OCI-LY3 (cell line): ENCODE measurements around the gene SCYGR1.

Source experiments
- H2AFZ ChIP-seq: fragments of 200-600, 300-600 bp; shearing (Covaris generic); 2 replicates; pipeline ENCODE4 v1.6.0; 2014; ENCODE audit warnings: antibody characterized with exemption, low read depth, low read length
- H3K27ac ChIP-seq: fragments of 200-600, 300-600 bp; sonication (generic); 2 replicates; pipeline ENCODE4 v1.5.1; 2014; ENCODE audit warnings: mild to moderate bottlenecking, low read length, moderate library complexity, mixed read lengths
- H3K27me3 ChIP-seq: fragments of 200-600, 300-600 bp; sonication (generic); 2 replicates; pipeline ENCODE4 v1.6.1; 2014; ENCODE audit warnings: low read depth, low read length, mixed read lengths
- H3K36me3 ChIP-seq: fragments of 200-600, 300-600 bp; sonication (generic); replicated peaks from 2 replicates; pipeline ENCODE3; 2014; ENCODE audit warnings: low read depth, low read length, mixed read lengths
- H3K4me1 ChIP-seq: fragments of 300-600, 200-600 bp; sonication (generic); 2 replicates; pipeline ENCODE4 v1.6.1; 2014; ENCODE audit warnings: low read length, mixed read lengths
- H3K4me2 ChIP-seq: fragments of 200-600, 300-600 bp; sonication (generic); 2 replicates; pipeline ENCODE4 v1.6.1; 2014; ENCODE audit warnings: low read length, mixed read lengths
- H3K4me3 ChIP-seq: fragments of 300-600, 200-600 bp; sonication (generic); 2 replicates; pipeline ENCODE4 v1.5.1; 2014; ENCODE audit warnings: antibody characterized with exemption, mild to moderate bottlenecking, low read length, moderate library complexity
- H3K79me2 ChIP-seq: fragments of 300-600, 200-600 bp; shearing (Covaris generic); 2 replicates; pipeline ENCODE4 v1.6.1; 2014; ENCODE audit warnings: mild to moderate bottlenecking, low read length, mixed read lengths
- H3K9ac ChIP-seq: fragments of 300-600, 200-600 bp; shearing (Covaris generic); 2 replicates; pipeline ENCODE4 v1.6.0; 2014; ENCODE audit warnings: mild to moderate bottlenecking, low read length, moderate library complexity
- H3K9me3 ChIP-seq: fragments of 200-600, 300-600 bp; shearing (Covaris generic); 2 replicates; pipeline ENCODE4 v1.6.1; 2014; ENCODE audit warnings: low read length, mixed read lengths; ENCODE audit not compliant: insufficient read depth
- H4K20me1 ChIP-seq: fragments of 200-600, 300-600 bp; sonication (generic); 2 replicates; pipeline ENCODE4 v1.6.1; 2016; ENCODE audit warnings: low read length, mixed read lengths; ENCODE audit not compliant: insufficient read depth
- EZH2phosphoT487 ChIP-seq: fragments of 200-600 bp; shearing (Covaris generic); IDR thresholded peaks from 2 replicates; pipeline ENCODE4 v1.6.1; 2018; ENCODE audit warnings: antibody characterized with exemption, mixed run types, low read depth
- TF ChIP-seq, protein P1 (sequence below): fragments of 200-600, 300-600 bp; sonication (generic); IDR thresholded peaks from 2 replicates; pipeline ENCODE4 v1.5.1; 2014; ENCODE audit warnings: antibody characterized with exemption, low read length, low read depth

Gene SCYGR1

DNA sequence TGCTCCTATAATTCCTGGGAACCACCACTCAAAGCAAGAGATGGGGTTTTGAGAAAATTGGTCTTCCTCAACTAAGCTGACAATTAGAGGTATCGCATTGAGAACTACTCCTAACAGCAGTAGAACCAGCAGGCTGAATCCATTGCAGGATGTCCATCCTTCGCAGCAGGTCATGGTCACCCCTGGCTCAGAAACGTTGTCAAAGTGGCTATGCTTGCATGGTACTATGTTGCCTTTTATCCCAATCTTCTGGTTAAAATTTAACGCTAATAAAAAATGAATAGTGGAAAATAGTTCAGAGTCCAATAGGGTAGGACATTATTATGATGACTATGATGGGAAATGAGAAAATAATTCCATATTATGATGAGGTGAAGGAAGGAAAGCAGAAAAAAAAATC lies 8.7 kb downstream of the SCYGR1 start, which contains the start of gene TM4SF20:
TM4SF20 (minus strand) TSS at position 212 of the 400 bp plus-strand sequence; CDS start at position 174, 38 bp downstream.
- no peak within 1 kb of the TSS for H3K27ac ChIP-seq
- no peaks in the 10 kb centered on the region for H3K79me2 ChIP-seq
- no peak within 1 kb of the TSS for H3K4me2 ChIP-seq
- no peaks in the 10 kb centered on the region for H3K9me3 ChIP-seq
- no peaks in the 10 kb centered on the region for H3K27me3 ChIP-seq
- no peaks in the 10 kb centered on the region for H3K36me3 ChIP-seq
- TF ChIP-seq EZH2phosphoT487: no peak
- TF ChIP-seq, protein P1, sequence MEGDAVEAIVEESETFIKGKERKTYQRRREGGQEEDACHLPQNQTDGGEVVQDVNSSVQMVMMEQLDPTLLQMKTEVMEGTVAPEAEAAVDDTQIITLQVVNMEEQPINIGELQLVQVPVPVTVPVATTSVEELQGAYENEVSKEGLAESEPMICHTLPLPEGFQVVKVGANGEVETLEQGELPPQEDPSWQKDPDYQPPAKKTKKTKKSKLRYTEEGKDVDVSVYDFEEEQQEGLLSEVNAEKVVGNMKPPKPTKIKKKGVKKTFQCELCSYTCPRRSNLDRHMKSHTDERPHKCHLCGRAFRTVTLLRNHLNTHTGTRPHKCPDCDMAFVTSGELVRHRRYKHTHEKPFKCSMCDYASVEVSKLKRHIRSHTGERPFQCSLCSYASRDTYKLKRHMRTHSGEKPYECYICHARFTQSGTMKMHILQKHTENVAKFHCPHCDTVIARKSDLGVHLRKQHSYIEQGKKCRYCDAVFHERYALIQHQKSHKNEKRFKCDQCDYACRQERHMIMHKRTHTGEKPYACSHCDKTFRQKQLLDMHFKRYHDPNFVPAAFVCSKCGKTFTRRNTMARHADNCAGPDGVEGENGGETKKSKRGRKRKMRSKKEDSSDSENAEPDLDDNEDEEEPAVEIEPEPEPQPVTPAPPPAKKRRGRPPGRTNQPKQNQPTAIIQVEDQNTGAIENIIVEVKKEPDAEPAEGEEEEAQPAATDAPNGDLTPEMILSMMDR: no peak
- H4K20me1 ChIP-seq: no peaks in the 10 kb centered on the region
- H3K4me3 ChIP-seq: no peak within 1 kb of the TSS
- H3K9ac ChIP-seq: no peak within 1 kb of the TSS
- no peaks in the 10 kb centered on the region for H3K4me1 ChIP-seq
- H2AFZ ChIP-seq: no peak within 1 kb of the TSS

DNA sequence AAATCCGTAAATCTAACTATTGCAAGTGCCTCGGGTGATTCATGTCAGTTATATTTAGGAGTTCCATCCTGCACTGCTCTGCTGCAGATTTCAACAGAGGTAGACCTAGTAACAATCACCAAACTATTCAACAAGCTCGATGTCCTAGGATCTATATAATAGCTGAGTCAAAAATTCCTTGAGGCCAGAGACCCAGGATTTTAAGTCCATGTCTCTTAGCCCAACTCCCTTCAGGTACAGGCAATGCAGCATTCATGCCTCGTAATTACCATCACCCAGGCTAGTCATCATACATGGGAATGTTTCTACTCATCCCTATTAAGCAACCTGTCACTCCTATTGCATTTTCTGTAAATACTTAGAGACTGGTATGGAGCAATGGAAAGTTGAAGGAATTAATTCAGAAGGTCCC lies 9.4 kb downstream of the SCYGR1 start:
- Histone ChIP-seq H3K4me2 (no peak overlapping the region), H3K9ac (no peak overlapping the region), H3K9me3 (no peaks in the 10 kb centered on the region), H3K36me3 (no peaks in the 10 kb centered on the region), H3K27ac (no peak overlapping the region), H2AFZ (no peak overlapping the region), H4K20me1 (no peaks in the 10 kb centered on the region), H3K79me2 (no peaks in the 10 kb centered on the region), H3K27me3 (no peaks in the 10 kb centered on the region), H3K4me1 (no peaks in the 10 kb centered on the region), H3K4me3 (no peak overlapping the region)
- TF ChIP-seq, protein P1: no peak
- no peak for TF ChIP-seq EZH2phosphoT487

DNA sequence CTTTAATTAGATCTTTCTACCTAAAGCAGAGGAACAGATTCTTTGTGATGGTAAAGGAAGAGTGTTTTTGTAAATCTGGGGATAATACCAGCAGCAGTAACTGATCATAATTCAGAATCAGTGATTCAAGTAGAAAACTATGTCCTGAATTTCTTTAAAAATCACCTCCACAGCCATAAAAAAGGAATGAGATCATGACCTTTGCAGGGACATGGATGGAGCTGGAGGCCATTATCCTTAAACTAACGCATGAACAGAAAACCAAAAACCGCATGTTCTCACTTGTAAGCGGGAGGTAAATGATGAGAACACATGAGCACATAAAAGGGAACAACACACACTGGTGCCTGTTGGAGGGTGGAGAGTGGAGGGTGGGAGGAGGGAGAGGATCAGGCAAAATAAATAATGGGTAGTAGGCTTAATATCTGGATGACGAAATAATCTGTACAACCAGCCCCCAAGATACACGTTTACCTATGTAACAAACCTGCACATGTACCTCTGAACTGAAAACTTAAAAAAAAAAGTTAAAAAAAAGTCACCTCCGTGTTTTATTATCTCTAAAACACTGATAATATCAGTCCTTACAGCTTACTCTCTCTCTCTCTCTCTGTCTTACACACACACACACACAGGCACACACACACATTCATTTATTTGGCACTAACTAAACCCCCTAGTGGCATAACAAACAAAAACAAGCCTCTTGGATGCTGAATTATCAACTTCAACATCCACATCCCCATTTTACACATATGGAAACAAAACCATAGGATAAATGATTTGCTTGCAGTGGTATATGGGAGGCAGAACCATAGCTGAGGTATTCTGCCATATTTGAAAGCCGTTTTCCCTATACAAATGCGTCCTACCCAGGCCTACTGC lies 10.0 kb downstream of the SCYGR1 start:
- Histone ChIP-seq H3K79me2 (no peaks in the 10 kb centered on the region), H3K27me3 (no peaks in the 10 kb centered on the region), H3K4me1 (no peaks in the 10 kb centered on the region), H2AFZ (no peak overlapping the region), H3K4me2 (no peak overlapping the region), H3K36me3 (no peaks in the 10 kb centered on the region), H3K9me3 (no peaks in the 10 kb centered on the region), H3K4me3 (no peak overlapping the region), H4K20me1 (no peaks in the 10 kb centered on the region), H3K27ac (no peak overlapping the region), H3K9ac (no peak overlapping the region)
- TF ChIP-seq, protein P1: no peak
- TF ChIP-seq EZH2phosphoT487: no peak

DNA sequence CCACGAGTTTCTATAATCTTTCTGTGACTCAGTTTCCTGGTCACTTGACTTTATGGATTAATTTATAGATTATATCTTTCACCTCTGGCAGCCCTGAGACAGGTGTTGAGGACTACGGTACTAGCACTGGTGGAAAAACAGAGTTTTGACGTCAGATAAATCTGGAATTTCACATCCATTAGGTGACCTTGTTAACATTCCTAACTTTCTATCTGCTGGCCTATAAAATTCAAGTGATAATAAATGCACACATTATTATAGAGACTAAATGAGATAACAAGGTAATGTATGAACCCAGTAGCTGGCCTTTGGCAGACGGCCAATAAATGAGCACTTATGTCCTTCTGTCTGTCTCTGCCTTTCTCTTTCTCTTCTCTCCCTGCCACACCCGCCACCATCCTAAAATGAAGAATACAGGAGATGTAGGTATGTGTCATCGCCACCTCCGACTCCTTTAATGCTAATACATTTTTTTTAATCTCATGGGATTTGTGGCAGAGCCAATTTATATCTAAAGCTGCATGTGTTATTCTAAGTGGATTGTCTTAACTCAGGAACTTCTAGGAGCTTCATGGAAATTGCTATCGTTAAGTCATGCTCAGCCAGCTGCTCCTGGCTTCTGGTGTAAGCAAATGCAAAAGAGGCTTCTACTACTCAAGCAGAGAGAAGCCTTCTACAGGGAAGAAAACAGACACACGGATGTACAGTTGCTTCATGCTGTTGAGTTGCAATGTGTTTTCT lies 10.9 kb downstream of the SCYGR1 start:
- H3K4me3 ChIP-seq: no peak overlapping the region
- no peak for TF ChIP-seq EZH2phosphoT487
- TF ChIP-seq, protein P1: no peak
- no peaks in the 10 kb centered on the region for H4K20me1 ChIP-seq
- no peak overlapping the region for H3K27ac ChIP-seq
- no peak overlapping the region for H3K9ac ChIP-seq
- H3K9me3 ChIP-seq: no peaks in the 10 kb centered on the region
- no peak overlapping the region for H2AFZ ChIP-seq
- no peak overlapping the region for H3K4me2 ChIP-seq
- H3K79me2 ChIP-seq: no peaks in the 10 kb centered on the region
- H3K4me1 ChIP-seq: no peaks in the 10 kb centered on the region
- H3K36me3 ChIP-seq: no peaks in the 10 kb centered on the region
- no peaks in the 10 kb centered on the region for H3K27me3 ChIP-seq
